Mesothelial cell of epicardium (in vitro differentiated cells): ENCODE data around the gene TSPAN6. TPM values are rescaled to one million over a fixed set of nuclear protein-coding genes. Genes with fewer than 3 reads are reported as not detected.

Source experiments
- DNase-seq, 2 experiments: peaks; one replicate each; pipeline ENCODE4 v3.0.0; 2021; ENCODE audit warnings: low spot score in 2 of 2; ENCODE audit not compliant: unreplicated experiment in 2 of 2
- H3K27ac Mint-ChIP-seq: 2 replicates; pipeline ENCODE4 v1.8.0; 2021; ENCODE audit warnings: mixed read lengths
- H3K27me3 Mint-ChIP-seq: 2 replicates; pipeline ENCODE4 v1.8.0; 2021; ENCODE audit warnings: low read depth, mixed read lengths
- H3K36me3 Mint-ChIP-seq: 2 replicates; pipeline ENCODE4 v1.8.0; 2021; ENCODE audit warnings: mixed read lengths
- H3K4me1 Mint-ChIP-seq: 2 replicates; pipeline ENCODE4 v1.8.0; 2021; ENCODE audit warnings: mixed read lengths
- H3K4me3 Mint-ChIP-seq: 2 replicates; pipeline ENCODE4 v1.8.0; 2021; ENCODE audit warnings: mild to moderate bottlenecking, moderate library complexity, mixed read lengths
- H3K9me3 Mint-ChIP-seq: 2 replicates; pipeline ENCODE4 v1.8.0; 2021; ENCODE audit warnings: mixed read lengths
- total RNA-seq: library from RNA; stranded (reverse); gene quantifications from 3 replicates; pipeline ENCODE4 v1.2.1, GENCODE V29; 2021
- TF ChIP-seq, protein P1 (sequence below): fragments of 200-600 bp; sonication (generic); IDR thresholded peaks from one replicate; pipeline ENCODE4 v1.5.0; 2021; ENCODE audit warnings: antibody characterized with exemption; ENCODE audit not compliant: unreplicated experiment

TSPAN6 gene, protein sequence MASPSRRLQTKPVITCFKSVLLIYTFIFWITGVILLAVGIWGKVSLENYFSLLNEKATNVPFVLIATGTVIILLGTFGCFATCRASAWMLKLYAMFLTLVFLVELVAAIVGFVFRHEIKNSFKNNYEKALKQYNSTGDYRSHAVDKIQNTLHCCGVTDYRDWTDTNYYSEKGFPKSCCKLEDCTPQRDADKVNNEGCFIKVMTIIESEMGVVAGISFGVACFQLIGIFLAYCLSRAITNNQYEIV
- total RNA-seq, result 92.8 to 99.0 TPM (median 93.2 TPM) in 3 replicates

DNA sequence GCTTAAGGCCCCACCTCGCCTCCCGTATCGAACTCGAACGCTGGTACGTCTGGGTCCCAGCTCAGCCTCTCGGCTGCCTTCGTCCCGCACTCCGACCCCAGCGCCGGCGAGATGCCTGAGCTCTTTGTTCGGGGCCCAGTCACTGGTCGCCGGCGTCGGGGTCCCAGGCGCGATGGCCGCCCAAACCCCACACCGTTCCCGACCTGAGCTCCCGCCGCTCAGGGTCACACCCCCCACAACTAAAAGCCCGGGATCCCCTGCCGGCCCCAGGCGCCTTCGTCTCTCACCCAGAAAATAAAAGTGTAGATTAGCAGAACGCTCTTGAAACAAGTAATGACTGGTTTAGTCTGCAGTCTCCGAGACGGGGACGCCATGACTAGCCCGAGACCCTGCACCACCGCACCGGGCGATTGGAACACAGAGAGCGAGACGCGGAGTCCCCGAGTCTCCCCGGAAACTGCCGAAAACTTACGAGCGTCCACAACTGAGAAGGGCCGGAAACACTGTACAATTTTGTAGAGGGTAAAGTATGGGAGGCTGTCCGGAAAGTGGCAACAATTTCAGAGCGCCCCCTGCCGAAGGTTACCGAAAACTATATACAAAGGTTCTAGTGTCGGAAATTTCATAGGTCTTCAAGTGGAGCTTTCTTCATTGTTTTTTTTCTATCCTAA is at the start of gene TSPAN6:
TSS of gene TSPAN6 (minus strand) at position 486 of the 671 bp plus-strand sequence. CDS start at position 374, 112 bp downstream.
- H3K9me3 Mint-ChIP-seq, result peaks cover 23% of the 10 kb centered on the region
- DNase-seq, result peak; percentile 50 to 84

DNA sequence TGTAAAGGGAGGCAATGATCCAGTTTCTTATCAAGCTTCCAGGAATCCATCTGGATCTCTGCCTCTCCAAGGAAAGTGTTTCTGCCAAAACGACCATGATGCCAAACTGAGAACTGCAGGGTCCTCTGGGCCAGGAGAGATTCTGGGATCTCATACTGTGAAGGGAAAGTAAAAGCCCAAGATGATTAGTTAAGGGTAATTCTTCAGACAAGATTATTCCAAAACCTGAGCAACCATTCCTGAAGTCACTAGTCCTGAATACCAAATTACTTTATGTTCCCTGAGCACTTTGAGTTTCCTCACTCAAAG is 49.3 kb upstream of the TSPAN6 start:
- no peak for DNase-seq
- Mint-ChIP-seq H3K9me3 (peaks cover 15% of the 10 kb centered on the region), H3K27ac (no peak overlapping the region), H3K4me1 (no peaks in the 10 kb centered on the region), H3K36me3 (no peaks in the 10 kb centered on the region), H3K4me3 (no peak overlapping the region), H3K27me3 (no peaks in the 10 kb centered on the region)
- TF ChIP-seq, protein P1, sequence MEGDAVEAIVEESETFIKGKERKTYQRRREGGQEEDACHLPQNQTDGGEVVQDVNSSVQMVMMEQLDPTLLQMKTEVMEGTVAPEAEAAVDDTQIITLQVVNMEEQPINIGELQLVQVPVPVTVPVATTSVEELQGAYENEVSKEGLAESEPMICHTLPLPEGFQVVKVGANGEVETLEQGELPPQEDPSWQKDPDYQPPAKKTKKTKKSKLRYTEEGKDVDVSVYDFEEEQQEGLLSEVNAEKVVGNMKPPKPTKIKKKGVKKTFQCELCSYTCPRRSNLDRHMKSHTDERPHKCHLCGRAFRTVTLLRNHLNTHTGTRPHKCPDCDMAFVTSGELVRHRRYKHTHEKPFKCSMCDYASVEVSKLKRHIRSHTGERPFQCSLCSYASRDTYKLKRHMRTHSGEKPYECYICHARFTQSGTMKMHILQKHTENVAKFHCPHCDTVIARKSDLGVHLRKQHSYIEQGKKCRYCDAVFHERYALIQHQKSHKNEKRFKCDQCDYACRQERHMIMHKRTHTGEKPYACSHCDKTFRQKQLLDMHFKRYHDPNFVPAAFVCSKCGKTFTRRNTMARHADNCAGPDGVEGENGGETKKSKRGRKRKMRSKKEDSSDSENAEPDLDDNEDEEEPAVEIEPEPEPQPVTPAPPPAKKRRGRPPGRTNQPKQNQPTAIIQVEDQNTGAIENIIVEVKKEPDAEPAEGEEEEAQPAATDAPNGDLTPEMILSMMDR, result peak; percentile 16

More for the DNA sequence above, at the start of gene TSPAN6:
- TF ChIP-seq, protein P1, result peak; percentile 55
- peak within 1 kb of the TSS; percentile 89 for H3K4me3 Mint-ChIP-seq
- no peaks in the 10 kb centered on the region for H3K27me3 Mint-ChIP-seq
- H3K36me3 Mint-ChIP-seq, result peaks cover 4% of the 10 kb centered on the region
- peaks cover 10% of the 10 kb centered on the region for H3K4me1 Mint-ChIP-seq
- peak within 1 kb of the TSS; percentile 98 for H3K27ac Mint-ChIP-seq

DNA sequence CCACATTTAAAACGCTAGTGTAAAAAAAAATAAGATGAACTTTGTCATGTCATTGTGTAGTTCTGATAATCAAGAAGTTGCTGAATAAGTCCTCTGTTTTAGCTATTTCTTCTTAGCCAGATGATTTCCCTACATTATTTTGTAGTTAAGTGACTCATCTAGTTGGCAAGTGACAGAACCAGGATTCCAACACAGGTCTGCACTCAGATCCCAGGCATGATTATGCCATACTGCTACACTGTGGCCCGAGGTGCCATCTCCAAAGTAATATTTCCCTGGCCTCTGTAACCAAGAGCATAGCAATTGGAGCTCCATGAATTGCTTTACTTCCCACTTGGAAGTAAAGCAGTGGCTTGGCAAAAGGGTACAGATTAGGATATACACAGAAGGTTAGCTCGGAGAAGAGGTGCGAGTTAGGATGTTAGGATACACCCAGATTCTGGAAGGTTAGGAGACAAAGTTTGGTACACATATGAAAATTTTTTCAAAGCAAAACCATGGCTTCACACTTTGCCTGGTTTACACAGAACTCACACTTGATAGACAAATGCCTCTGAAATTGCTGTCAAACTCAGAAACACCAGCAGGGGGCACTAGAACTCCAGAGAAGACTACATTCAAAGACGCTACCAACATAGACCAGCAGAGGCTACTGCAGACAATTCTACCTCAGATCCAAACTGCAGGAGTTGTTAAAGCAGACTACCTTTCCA is 48.8 kb upstream of the TSPAN6 start:
- no peaks in the 10 kb centered on the region for H3K4me1 Mint-ChIP-seq
- H3K4me3 Mint-ChIP-seq, result no peak overlapping the region
- no peaks in the 10 kb centered on the region for H3K36me3 Mint-ChIP-seq
- peak in 1 of 2 experiments; percentile 73 for DNase-seq
- H3K27me3 Mint-ChIP-seq, result no peaks in the 10 kb centered on the region
- peaks cover 20% of the 10 kb centered on the region for H3K9me3 Mint-ChIP-seq
- TF ChIP-seq, protein P1, result peak; percentile 83
- H3K27ac Mint-ChIP-seq, result no peak overlapping the region

DNA sequence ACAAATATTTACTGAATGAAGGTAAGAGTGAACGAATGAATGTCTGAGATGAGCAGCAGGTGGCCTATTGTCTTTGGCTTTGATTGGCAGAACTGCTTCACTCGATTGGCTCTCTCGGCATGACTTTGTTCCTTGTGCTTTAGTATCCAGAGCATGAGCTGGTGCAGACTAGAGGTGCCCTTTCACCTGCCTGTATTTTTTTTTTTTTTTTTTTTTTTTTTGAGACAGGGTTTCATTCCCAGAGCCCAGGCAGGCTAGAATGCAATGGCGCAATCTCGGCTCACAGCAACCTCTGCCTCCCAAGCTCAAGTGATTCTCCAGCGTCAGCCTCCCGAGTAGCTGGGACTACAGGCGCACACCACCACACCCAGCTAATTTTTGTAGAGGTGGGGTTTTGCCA is 46.3 kb upstream of the TSPAN6 start:
- no peaks in the 10 kb centered on the region for H3K27me3 Mint-ChIP-seq
- no peak overlapping the region for H3K27ac Mint-ChIP-seq
- H3K4me1 Mint-ChIP-seq, result no peaks in the 10 kb centered on the region
- no peak for DNase-seq
- peaks cover 21% of the 10 kb centered on the region for H3K9me3 Mint-ChIP-seq
- no peaks in the 10 kb centered on the region for H3K36me3 Mint-ChIP-seq
- no peak overlapping the region for H3K4me3 Mint-ChIP-seq
- TF ChIP-seq, protein P1, result no peak

DNA sequence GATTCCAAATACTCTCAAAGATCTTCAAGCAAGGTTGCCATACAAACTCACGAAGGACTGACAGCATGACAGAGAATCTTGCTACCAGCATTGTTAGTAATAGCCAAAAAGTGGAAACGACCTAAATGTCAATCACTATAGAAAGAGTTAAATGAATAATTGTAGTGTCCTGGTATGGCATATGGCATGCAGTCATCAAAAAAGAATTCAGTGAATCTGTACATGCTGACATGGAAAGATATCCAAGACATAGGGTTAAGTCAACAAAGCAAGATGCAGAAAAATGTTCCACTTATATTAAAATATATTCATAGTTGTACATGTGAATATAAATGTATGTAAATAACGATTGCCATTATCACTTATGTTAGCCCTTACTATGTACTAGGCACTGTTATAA is 45.0 kb upstream of the TSPAN6 start:
- TF ChIP-seq, protein P1, result no peak
- Mint-ChIP-seq H3K27me3 (no peaks in the 10 kb centered on the region), H3K9me3 (peaks cover 26% of the 10 kb centered on the region), H3K36me3 (no peaks in the 10 kb centered on the region), H3K27ac (no peak overlapping the region), H3K4me1 (peaks cover 5% of the 10 kb centered on the region), H3K4me3 (no peak overlapping the region)
- no peak for DNase-seq
